Neural cell (in vitro differentiated cells): ENCODE results near the gene SMIM29. TPM values are rescaled to one million over a fixed set of nuclear protein-coding genes. Genes with fewer than 3 reads are reported as not detected.

Source experiments
- H2AFZ ChIP-seq: fragments of 200-600, 300-800 bp; sonication (generic), shearing (Covaris generic); 2 replicates; pipeline ENCODE4 v1.6.0; 2014; ENCODE audit warnings: low read depth, mild to moderate bottlenecking, antibody characterized with exemption, low read length, moderate library complexity
- H3F3A ChIP-seq: fragments of 200-600 bp; shearing (Covaris generic); 2 replicates; pipeline ENCODE4 v1.6.1; 2016; ENCODE audit warnings: mild to moderate bottlenecking, moderate library complexity, mixed read lengths, antibody characterized with exemption, low read length; ENCODE audit not compliant: insufficient read depth, poor library complexity, severe bottlenecking
- H3K27ac ChIP-seq: fragments of 200-600, 300-800 bp; sonication (generic), shearing (Covaris generic); 2 replicates; pipeline ENCODE4 v1.5.1; 2014; ENCODE audit warnings: mild to moderate bottlenecking, low read length, moderate library complexity
- H3K27me3 ChIP-seq: fragments of 300-800, 200-600 bp; sonication (generic), shearing (Covaris generic); 2 replicates; pipeline ENCODE4 v1.6.0; 2014; ENCODE audit warnings: mild to moderate bottlenecking, low read depth, low read length, moderate library complexity; ENCODE audit not compliant: insufficient read depth
- H3K36me3 ChIP-seq: fragments of 300-800, 200-600 bp; sonication (generic), shearing (Covaris generic); 2 replicates; pipeline ENCODE4 v1.5.1; 2014; ENCODE audit warnings: mild to moderate bottlenecking, antibody characterized with exemption, low read length, moderate library complexity; ENCODE audit not compliant: insufficient read depth
- H3K4me2 ChIP-seq: fragments of 300-800, 200-600 bp; sonication (generic), shearing (Covaris generic); 2 replicates; pipeline ENCODE4 v1.6.0; 2014; ENCODE audit warnings: mild to moderate bottlenecking, low read length
- H3K4me3 ChIP-seq: fragments of 300-800, 200-600 bp; sonication (generic), shearing (Covaris generic); 2 replicates; pipeline ENCODE4 v1.5.1; 2014; ENCODE audit warnings: mild to moderate bottlenecking, low read length, moderate library complexity
- H3K79me2 ChIP-seq: fragments of 200-600 bp; shearing (Covaris generic); replicated peaks from 2 replicates; pipeline ENCODE4 v1.6.0; 2014; ENCODE audit warnings: mild to moderate bottlenecking, low read length, moderate library complexity; ENCODE audit not compliant: insufficient read depth
- H3K9ac ChIP-seq: fragments of 300-800, 200-600 bp; sonication (generic), shearing (Covaris generic); 2 replicates; pipeline ENCODE4 v1.6.1; 2016; ENCODE audit warnings: mild to moderate bottlenecking, low read length, mixed read lengths
- H3K9me2 ChIP-seq: fragments of 200-600 bp; shearing (Covaris generic); 2 replicates; pipeline ENCODE4 v1.6.1; 2016; ENCODE audit warnings: mild to moderate bottlenecking, low read length, mixed read lengths; ENCODE audit not compliant: insufficient read depth
- H3K9me3 ChIP-seq: fragments of 200-600, 300-800 bp; sonication (generic), shearing (Covaris generic); 2 replicates; pipeline ENCODE4 v1.6.1; 2016; ENCODE audit warnings: mild to moderate bottlenecking, mixed run types, low read length, moderate library complexity, mixed read lengths
- H4K20me1 ChIP-seq: fragments of 200-600 bp; shearing (Covaris generic); 2 replicates; pipeline ENCODE4 v1.6.1; 2016; ENCODE audit warnings: mild to moderate bottlenecking, mixed run types; ENCODE audit not compliant: insufficient read depth
- EP300 ChIP-seq: fragments of 450-650 bp; conservative IDR thresholded peaks from 2 replicates; pipeline ENCODE4 v1.6.1; 2014; ENCODE audit warnings: antibody characterized with exemption, mild to moderate bottlenecking, moderate library complexity; ENCODE audit not compliant: poor library complexity, severe bottlenecking
- EZH2 ChIP-seq: fragments of 200-600, 300-800 bp; shearing (Covaris generic), sonication (generic); IDR thresholded peaks from 2 replicates; pipeline ENCODE4 v1.6.1; 2014; ENCODE audit warnings: antibody characterized with exemption, low read length, borderline replicate concordance, mild to moderate bottlenecking; ENCODE audit not compliant: insufficient read depth, poor library complexity, severe bottlenecking
- MXI1 ChIP-seq: fragments of 450-650 bp; conservative IDR thresholded peaks from 2 replicates; pipeline ENCODE4 v1.6.1; 2014; ENCODE audit warnings: antibody characterized with exemption, mild to moderate bottlenecking; ENCODE audit not compliant: poor library complexity, severe bottlenecking
- POLR2AphosphoS5 ChIP-seq: IDR thresholded peaks from 2 replicates; pipeline ENCODE4 v1.6.1; 2012
- RAD21 ChIP-seq: fragments of 450-650 bp; conservative IDR thresholded peaks from 2 replicates; pipeline ENCODE4 v1.6.1; 2014; ENCODE audit warnings: antibody characterized with exemption, mild to moderate bottlenecking, moderate library complexity
- SMC3 ChIP-seq: fragments of 450-650 bp; conservative IDR thresholded peaks from 2 replicates; pipeline ENCODE4 v1.6.1; 2014; ENCODE audit warnings: antibody characterized with exemption, mild to moderate bottlenecking, moderate library complexity; ENCODE audit not compliant: poor library complexity
- TAF1 ChIP-seq: IDR thresholded peaks from 2 replicates; pipeline ENCODE4 v1.6.1; 2012; ENCODE audit warnings: low read depth
- polyA plus RNA-seq: library from polyadenylated mRNA; depleted of rRNA; stranded (reverse); fragments of >200 nt; gene quantifications from 2 replicates; pipeline ENCODE4 v1.2.3, GENCODE V29; 2014
- TF ChIP-seq, protein P1 (sequence below): fragments of 450-650 bp; IDR thresholded peaks from 2 replicates; pipeline ENCODE4 v1.5.1; 2014; ENCODE audit warnings: antibody characterized with exemption, mild to moderate bottlenecking, moderate library complexity; ENCODE audit not compliant: poor library complexity, severe bottlenecking
- TF ChIP-seq, protein P2 (sequence below): IDR thresholded peaks from 2 replicates; pipeline ENCODE4 v1.6.1; 2012; ENCODE audit warnings: borderline replicate concordance

Gene SMIM29
- polyA plus RNA-seq, 1 donor from 2014 or later: 82.1 TPM

DNA sequence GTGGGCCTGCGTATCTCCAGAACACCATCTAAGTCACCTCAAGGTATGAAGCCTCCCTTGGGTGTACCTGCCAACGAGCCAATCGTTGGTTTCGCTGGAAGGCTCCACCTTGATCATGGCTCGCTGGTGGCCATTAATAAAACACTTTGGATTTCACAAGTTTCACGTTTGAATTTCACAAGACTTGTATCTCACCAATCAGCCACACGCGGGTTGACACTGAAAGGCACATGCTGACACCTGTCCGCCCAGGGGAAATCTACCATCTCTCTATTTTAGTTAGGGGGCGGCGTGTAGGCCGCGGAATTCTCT, 12.7 kb downstream of the SMIM29 start:
- H3K9me3 ChIP-seq: no peaks in the 10 kb centered on the region
- H3K27ac ChIP-seq: no peak overlapping the region
- no peaks in the 10 kb centered on the region for H3K9me2 ChIP-seq
- H3K9ac ChIP-seq: peak overlapping the region; percentile 77
- H2AFZ ChIP-seq: peak overlapping the region; percentile 9
- H3K36me3 ChIP-seq: no peaks in the 10 kb centered on the region
- H3K79me2 ChIP-seq: peaks cover 24% of the 10 kb centered on the region
- H4K20me1 ChIP-seq: peaks cover 4% of the 10 kb centered on the region
- TF ChIP-seq MXI1 (peak; percentile 19), EZH2 (no peak)
- peak overlapping the region; percentile 30 for H3K4me2 ChIP-seq
- H3K4me3 ChIP-seq: peak overlapping the region; percentile 64
- no peaks in the 10 kb centered on the region for H3F3A ChIP-seq
- H3K27me3 ChIP-seq: peaks cover 6% of the 10 kb centered on the region

DNA sequence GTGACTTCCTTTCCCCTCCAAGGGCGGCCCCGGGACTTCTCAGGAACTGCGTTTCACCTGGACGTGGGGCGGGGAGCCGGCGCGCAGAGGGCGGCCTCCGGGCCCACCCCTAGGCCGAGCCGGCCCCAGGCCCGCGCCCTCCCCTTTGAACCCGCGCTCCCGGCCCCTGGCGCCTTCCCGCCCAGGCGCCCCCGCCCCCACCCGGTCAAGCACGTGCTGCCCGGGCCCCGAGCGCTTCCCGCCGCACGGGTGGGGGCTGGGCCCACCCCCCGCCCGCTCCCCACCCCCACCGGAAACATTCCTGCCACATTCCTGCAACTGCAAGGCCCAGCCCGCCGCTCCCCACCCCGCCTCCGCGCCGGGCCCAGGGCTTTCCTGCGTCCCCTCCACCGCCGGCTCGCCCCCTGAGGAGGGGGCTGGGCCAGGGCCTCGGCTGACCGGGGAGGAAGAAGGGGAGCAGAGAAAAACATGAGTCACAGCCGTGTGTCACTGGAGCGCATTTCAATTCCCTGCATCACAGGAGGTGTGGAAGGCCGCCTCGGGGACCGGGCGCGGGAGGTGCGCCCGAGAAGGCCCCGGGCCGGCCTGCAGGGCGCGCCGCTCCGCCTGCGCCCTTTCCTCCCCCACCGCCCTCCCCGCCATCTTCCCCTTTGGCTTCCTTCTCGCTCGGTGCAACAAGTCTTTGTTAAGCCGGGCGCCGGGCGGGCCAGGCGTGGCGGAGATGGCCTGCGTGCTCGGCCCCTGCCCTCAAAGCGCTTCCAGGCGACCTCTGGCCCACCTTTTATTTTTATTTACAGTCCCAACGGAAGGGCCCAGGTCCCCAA, 13.3 kb downstream of the SMIM29 start:
- Histone ChIP-seq H3K27ac (no peak overlapping the region), H3K9ac (no peak overlapping the region), H2AFZ (no peak overlapping the region), H3F3A (no peaks in the 10 kb centered on the region), H3K9me3 (no peaks in the 10 kb centered on the region), H3K9me2 (no peaks in the 10 kb centered on the region), H3K36me3 (no peaks in the 10 kb centered on the region), H3K4me2 (no peak overlapping the region), H3K4me3 (no peak overlapping the region), H4K20me1 (peaks cover 4% of the 10 kb centered on the region), H3K27me3 (peaks cover 6% of the 10 kb centered on the region), H3K79me2 (peaks cover 24% of the 10 kb centered on the region)
- TF ChIP-seq TAF1 (no peak), MXI1 (no peak)

DNA sequence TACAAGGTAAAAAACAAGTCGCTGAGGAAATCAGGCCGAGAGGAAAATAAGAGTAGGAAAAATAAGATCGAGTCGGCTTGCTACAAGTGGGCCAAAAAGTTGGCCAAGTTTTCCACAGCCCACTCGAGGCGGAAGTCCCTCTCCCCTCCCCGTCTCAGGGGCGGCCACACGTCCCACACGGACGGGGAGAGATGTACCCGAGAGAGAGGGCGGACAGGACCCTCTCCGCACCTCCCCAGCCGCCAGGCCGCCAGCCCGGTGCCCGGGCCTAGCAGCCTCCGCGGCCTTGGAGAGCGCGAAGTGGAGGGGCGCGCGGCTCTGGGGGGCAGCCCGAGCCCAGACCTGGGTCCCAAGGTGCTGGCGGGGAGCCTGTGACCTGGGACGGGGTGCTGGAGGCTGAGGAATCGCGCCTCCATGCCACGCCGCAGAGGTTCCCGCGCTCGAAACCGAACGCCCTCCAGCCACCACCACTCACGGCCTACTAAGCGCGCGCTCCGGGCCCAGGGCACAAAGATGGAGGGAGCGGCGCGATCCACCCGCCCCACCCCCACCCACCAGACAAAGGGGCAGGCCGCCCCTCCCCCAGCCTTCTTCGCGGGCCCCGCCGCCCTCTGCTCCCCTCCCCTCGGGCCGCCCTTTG, 14.0 kb downstream of the SMIM29 start:
- Histone ChIP-seq H3K27me3 (peaks cover 6% of the 10 kb centered on the region), H3K9ac (no peak overlapping the region), H3K79me2 (peaks cover 22% of the 10 kb centered on the region), H3K36me3 (no peaks in the 10 kb centered on the region), H3K4me3 (no peak overlapping the region), H3F3A (no peaks in the 10 kb centered on the region), H3K9me2 (no peaks in the 10 kb centered on the region), H2AFZ (no peak overlapping the region), H4K20me1 (peaks cover 4% of the 10 kb centered on the region), H3K27ac (no peak overlapping the region), H3K4me2 (no peak overlapping the region), H3K9me3 (no peaks in the 10 kb centered on the region)
- TF ChIP-seq SMC3 (no peak), POLR2AphosphoS5 (no peak), EP300 (no peak), TAF1 (no peak), MXI1 (no peak), EZH2 (no peak), RAD21 (no peak)
- TF ChIP-seq, protein P1, sequence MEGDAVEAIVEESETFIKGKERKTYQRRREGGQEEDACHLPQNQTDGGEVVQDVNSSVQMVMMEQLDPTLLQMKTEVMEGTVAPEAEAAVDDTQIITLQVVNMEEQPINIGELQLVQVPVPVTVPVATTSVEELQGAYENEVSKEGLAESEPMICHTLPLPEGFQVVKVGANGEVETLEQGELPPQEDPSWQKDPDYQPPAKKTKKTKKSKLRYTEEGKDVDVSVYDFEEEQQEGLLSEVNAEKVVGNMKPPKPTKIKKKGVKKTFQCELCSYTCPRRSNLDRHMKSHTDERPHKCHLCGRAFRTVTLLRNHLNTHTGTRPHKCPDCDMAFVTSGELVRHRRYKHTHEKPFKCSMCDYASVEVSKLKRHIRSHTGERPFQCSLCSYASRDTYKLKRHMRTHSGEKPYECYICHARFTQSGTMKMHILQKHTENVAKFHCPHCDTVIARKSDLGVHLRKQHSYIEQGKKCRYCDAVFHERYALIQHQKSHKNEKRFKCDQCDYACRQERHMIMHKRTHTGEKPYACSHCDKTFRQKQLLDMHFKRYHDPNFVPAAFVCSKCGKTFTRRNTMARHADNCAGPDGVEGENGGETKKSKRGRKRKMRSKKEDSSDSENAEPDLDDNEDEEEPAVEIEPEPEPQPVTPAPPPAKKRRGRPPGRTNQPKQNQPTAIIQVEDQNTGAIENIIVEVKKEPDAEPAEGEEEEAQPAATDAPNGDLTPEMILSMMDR: no peak
- TF ChIP-seq, protein P2, sequence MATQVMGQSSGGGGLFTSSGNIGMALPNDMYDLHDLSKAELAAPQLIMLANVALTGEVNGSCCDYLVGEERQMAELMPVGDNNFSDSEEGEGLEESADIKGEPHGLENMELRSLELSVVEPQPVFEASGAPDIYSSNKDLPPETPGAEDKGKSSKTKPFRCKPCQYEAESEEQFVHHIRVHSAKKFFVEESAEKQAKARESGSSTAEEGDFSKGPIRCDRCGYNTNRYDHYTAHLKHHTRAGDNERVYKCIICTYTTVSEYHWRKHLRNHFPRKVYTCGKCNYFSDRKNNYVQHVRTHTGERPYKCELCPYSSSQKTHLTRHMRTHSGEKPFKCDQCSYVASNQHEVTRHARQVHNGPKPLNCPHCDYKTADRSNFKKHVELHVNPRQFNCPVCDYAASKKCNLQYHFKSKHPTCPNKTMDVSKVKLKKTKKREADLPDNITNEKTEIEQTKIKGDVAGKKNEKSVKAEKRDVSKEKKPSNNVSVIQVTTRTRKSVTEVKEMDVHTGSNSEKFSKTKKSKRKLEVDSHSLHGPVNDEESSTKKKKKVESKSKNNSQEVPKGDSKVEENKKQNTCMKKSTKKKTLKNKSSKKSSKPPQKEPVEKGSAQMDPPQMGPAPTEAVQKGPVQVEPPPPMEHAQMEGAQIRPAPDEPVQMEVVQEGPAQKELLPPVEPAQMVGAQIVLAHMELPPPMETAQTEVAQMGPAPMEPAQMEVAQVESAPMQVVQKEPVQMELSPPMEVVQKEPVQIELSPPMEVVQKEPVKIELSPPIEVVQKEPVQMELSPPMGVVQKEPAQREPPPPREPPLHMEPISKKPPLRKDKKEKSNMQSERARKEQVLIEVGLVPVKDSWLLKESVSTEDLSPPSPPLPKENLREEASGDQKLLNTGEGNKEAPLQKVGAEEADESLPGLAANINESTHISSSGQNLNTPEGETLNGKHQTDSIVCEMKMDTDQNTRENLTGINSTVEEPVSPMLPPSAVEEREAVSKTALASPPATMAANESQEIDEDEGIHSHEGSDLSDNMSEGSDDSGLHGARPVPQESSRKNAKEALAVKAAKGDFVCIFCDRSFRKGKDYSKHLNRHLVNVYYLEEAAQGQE: no peak
